ENCODE results near the gene SLC35A5.

Gene SLC35A5

GRCh38 chr3:112598731-112599130, 36.9 kb downstream of the SLC35A5 start:
- H3K4me1 Mint-ChIP-seq, result peaks cover 8% of the 10 kb centered on the region

GRCh38 chr3:112602217-112602838, 40.5 kb downstream of the SLC35A5 start:
- no peaks in the 10 kb centered on the region for H3K9me3 Mint-ChIP-seq
- H3K27ac Mint-ChIP-seq, result peak overlapping the region; percentile 1
- H3K36me3 Mint-ChIP-seq, result peaks cover under 1% of the 10 kb centered on the region

More at GRCh38 chr3:112598731-112599130, 36.9 kb downstream of the SLC35A5 start:
- Mint-ChIP-seq H3K27me3 (no peaks in the 10 kb centered on the region), H3K4me3 (no peak overlapping the region), H3K36me3 (peaks cover 11% of the 10 kb centered on the region), H3K9me3 (no peaks in the 10 kb centered on the region), H3K27ac (no peak overlapping the region)

GRCh38 chr3:112604536-112604935, 42.7 kb downstream of the SLC35A5 start:
- Mint-ChIP-seq H3K27me3 (peaks cover 2% of the 10 kb centered on the region), H3K4me3 (no peak overlapping the region), H3K9me3 (no peaks in the 10 kb centered on the region), H3K27ac (no peak overlapping the region), H3K4me1 (peaks cover 8% of the 10 kb centered on the region), H3K36me3 (no peaks in the 10 kb centered on the region)

More at GRCh38 chr3:112602217-112602838, 40.5 kb downstream of the SLC35A5 start:
- Mint-ChIP-seq H3K4me3 (no peak overlapping the region), H3K27me3 (peaks cover 2% of the 10 kb centered on the region), H3K4me1 (peaks cover 8% of the 10 kb centered on the region)

GRCh38 chr3:112605285-112605684, 43.4 kb downstream of the SLC35A5 start:
- Mint-ChIP-seq H3K4me3 (no peak overlapping the region), H3K27me3 (peaks cover 2% of the 10 kb centered on the region), H3K4me1 (peaks cover 8% of the 10 kb centered on the region), H3K27ac (no peak overlapping the region), H3K36me3 (no peaks in the 10 kb centered on the region), H3K9me3 (no peaks in the 10 kb centered on the region)

GRCh38 chr3:112606098-112606497, 44.3 kb downstream of the SLC35A5 start:
- no peaks in the 10 kb centered on the region for H3K9me3 Mint-ChIP-seq
- no peak overlapping the region for H3K27ac Mint-ChIP-seq
- no peaks in the 10 kb centered on the region for H3K36me3 Mint-ChIP-seq
- peaks cover 8% of the 10 kb centered on the region for H3K4me1 Mint-ChIP-seq
- peaks cover 2% of the 10 kb centered on the region for H3K27me3 Mint-ChIP-seq
- no peak overlapping the region for H3K4me3 Mint-ChIP-seq

- H3K36me3 Mint-ChIP-seq, result no peaks in the 10 kb centered on the region
- H3K4me1 Mint-ChIP-seq, result no peaks in the 10 kb centered on the region
- no peaks in the 10 kb centered on the region for H3K9me3 Mint-ChIP-seq
- no peak overlapping the region for H3K27ac Mint-ChIP-seq
- H3K4me3 Mint-ChIP-seq, result no peak overlapping the region
- peaks cover 2% of the 10 kb centered on the region for H3K27me3 Mint-ChIP-seq
Observed at GRCh38 chr3:112607863-112608262, 46.0 kb downstream of the SLC35A5 start.

GRCh38 chr3:112610121-112610520, 48.3 kb downstream of the SLC35A5 start:
- Mint-ChIP-seq H3K27me3 (peaks cover 2% of the 10 kb centered on the region), H3K36me3 (no peaks in the 10 kb centered on the region), H3K4me1 (no peaks in the 10 kb centered on the region), H3K4me3 (no peak overlapping the region), H3K9me3 (no peaks in the 10 kb centered on the region), H3K27ac (no peak overlapping the region)

GRCh38 chr3:112611752-112612515, 50.1 kb downstream of the SLC35A5 start:
- Mint-ChIP-seq H3K4me1 (no peaks in the 10 kb centered on the region), H3K27me3 (peaks cover under 1% of the 10 kb centered on the region), H3K36me3 (no peaks in the 10 kb centered on the region), H3K27ac (no peak overlapping the region), H3K4me3 (no peak overlapping the region), H3K9me3 (no peaks in the 10 kb centered on the region)

- Mint-ChIP-seq H3K27me3 (no peaks in the 10 kb centered on the region), H3K9me3 (no peaks in the 10 kb centered on the region), H3K36me3 (no peaks in the 10 kb centered on the region), H3K4me3 (no peak overlapping the region), H3K4me1 (no peaks in the 10 kb centered on the region), H3K27ac (no peak overlapping the region)
Observed at GRCh38 chr3:112615989-112616731, 54.3 kb downstream of the SLC35A5 start.

- Mint-ChIP-seq H3K36me3 (no peaks in the 10 kb centered on the region), H3K27me3 (no peaks in the 10 kb centered on the region), H3K4me1 (no peaks in the 10 kb centered on the region), H3K27ac (no peak overlapping the region), H3K9me3 (no peaks in the 10 kb centered on the region), H3K4me3 (no peak overlapping the region)
Observed at GRCh38 chr3:112617285-112617684, 55.4 kb downstream of the SLC35A5 start.

GRCh38 chr3:112619295-112619694, 57.5 kb downstream of the SLC35A5 start:
- no peak overlapping the region for H3K27ac Mint-ChIP-seq
- H3K27me3 Mint-ChIP-seq, result no peaks in the 10 kb centered on the region
- no peaks in the 10 kb centered on the region for H3K36me3 Mint-ChIP-seq
- H3K9me3 Mint-ChIP-seq, result no peaks in the 10 kb centered on the region
- no peak overlapping the region for H3K4me3 Mint-ChIP-seq
- H3K4me1 Mint-ChIP-seq, result no peaks in the 10 kb centered on the region

GRCh38 chr3:112623213-112623612, 61.4 kb downstream of the SLC35A5 start:
- Mint-ChIP-seq H3K36me3 (no peaks in the 10 kb centered on the region), H3K27me3 (no peaks in the 10 kb centered on the region), H3K4me3 (no peak overlapping the region), H3K4me1 (no peaks in the 10 kb centered on the region), H3K9me3 (no peaks in the 10 kb centered on the region), H3K27ac (no peak overlapping the region)

GRCh38 chr3:112623717-112624116, 61.9 kb downstream of the SLC35A5 start:
- Mint-ChIP-seq H3K27me3 (no peaks in the 10 kb centered on the region), H3K27ac (no peak overlapping the region), H3K4me3 (no peak overlapping the region), H3K36me3 (no peaks in the 10 kb centered on the region), H3K4me1 (no peaks in the 10 kb centered on the region), H3K9me3 (no peaks in the 10 kb centered on the region)

- Mint-ChIP-seq H3K4me3 (no peak overlapping the region), H3K4me1 (no peaks in the 10 kb centered on the region), H3K9me3 (no peaks in the 10 kb centered on the region), H3K27ac (no peak overlapping the region), H3K36me3 (no peaks in the 10 kb centered on the region), H3K27me3 (no peaks in the 10 kb centered on the region)
Observed at GRCh38 chr3:112627419-112627818, 65.6 kb downstream of the SLC35A5 start.

- H3K27ac Mint-ChIP-seq, result no peak overlapping the region
- H3K27me3 Mint-ChIP-seq, result no peaks in the 10 kb centered on the region
- H3K4me1 Mint-ChIP-seq, result no peaks in the 10 kb centered on the region
- no peaks in the 10 kb centered on the region for H3K9me3 Mint-ChIP-seq
- no peak overlapping the region for H3K4me3 Mint-ChIP-seq
- no peaks in the 10 kb centered on the region for H3K36me3 Mint-ChIP-seq
Observed at GRCh38 chr3:112627919-112628466, 66.1 kb downstream of the SLC35A5 start.

GRCh38 chr3:112629425-112629824, 67.6 kb downstream of the SLC35A5 start:
- no peaks in the 10 kb centered on the region for H3K36me3 Mint-ChIP-seq

More at GRCh38 chr3:112629425-112629824, 67.6 kb downstream of the SLC35A5 start:
- H3K9me3 Mint-ChIP-seq, result no peaks in the 10 kb centered on the region
- no peaks in the 10 kb centered on the region for H3K4me1 Mint-ChIP-seq
- H3K4me3 Mint-ChIP-seq, result no peak overlapping the region
- no peak overlapping the region for H3K27ac Mint-ChIP-seq
- H3K27me3 Mint-ChIP-seq, result no peaks in the 10 kb centered on the region

Measured in activated naive CD4-positive, alpha-beta T cell treated with anti-CD3 and anti-CD28 coated beads, Interleukin-2, amount 50 U/mL, for 24 hours (primary cell).